Skeletal muscle satellite cell (primary cell): ENCODE measurements around the gene ZNF629.

Experiments
- H3K27me3 ChIP-seq: 2 replicates; pipeline ENCODE4 v1.7.0; 2013; ENCODE audit warnings: low read length; ENCODE audit not compliant: control insufficient read depth, insufficient read depth
- H3K36me3 ChIP-seq: 2 replicates; pipeline ENCODE4 v1.7.0; 2013; ENCODE audit warnings: mild to moderate bottlenecking, control low read depth, low read length; ENCODE audit not compliant: insufficient read depth
- H3K4me1 ChIP-seq: 2 replicates; pipeline ENCODE4 v1.7.0; 2013; ENCODE audit warnings: low read length; ENCODE audit not compliant: control insufficient read depth, insufficient read depth
- H3K4me2 ChIP-seq: 2 replicates; pipeline ENCODE4 v1.7.0; 2013; ENCODE audit warnings: mild to moderate bottlenecking, low read length
- H3K4me3 ChIP-seq: 2 replicates; pipeline ENCODE4 v1.7.0; 2013; ENCODE audit warnings: low read length
- H3K9ac ChIP-seq: 2 replicates; pipeline ENCODE4 v1.7.0; 2013; ENCODE audit warnings: mild to moderate bottlenecking, low read depth, low read length, moderate library complexity
- H3K9me3 ChIP-seq: replicated peaks from 2 replicates; pipeline ENCODE4 v1.7.0; 2013; ENCODE audit warnings: mild to moderate bottlenecking, control low read depth, low read length

ZNF629 gene

GRCh38 chr16:30762991-30763725 lies 23.8 kb downstream of the ZNF629 start:
- peak overlapping the region; percentile 89 for H3K9ac ChIP-seq
- H3K4me3 ChIP-seq: peak overlapping the region; percentile 94
- no peaks in the 10 kb centered on the region for H3K9me3 ChIP-seq
- peaks cover 21% of the 10 kb centered on the region for H3K4me1 ChIP-seq
- no peaks in the 10 kb centered on the region for H3K27me3 ChIP-seq
- H3K36me3 ChIP-seq: peaks cover 51% of the 10 kb centered on the region
- peak overlapping the region; percentile 97 for H3K4me2 ChIP-seq

GRCh38 chr16:30761928-30762902 lies 24.8 kb downstream of the ZNF629 start, which contains the start of the genes CFAP119 and RNF40:
Gene CFAP119, minus strand, starts transcription at chr16:30762062. Its CDS starts 314 bp downstream, at chr16:30761748.
Gene RNF40, plus strand, starts transcription at chr16:30762322. Its CDS starts 224 bp downstream, at chr16:30762546.
- Histone ChIP-seq H3K4me1 (peaks cover 21% of the 10 kb centered on the region), H3K9me3 (no peaks in the 10 kb centered on the region), H3K27me3 (no peaks in the 10 kb centered on the region), H3K4me3 (peak within 1 kb of the TSS; percentile 94), H3K36me3 (peaks cover 46% of the 10 kb centered on the region), H3K4me2 (peak within 1 kb of the TSS; percentile 100), H3K9ac (peak within 1 kb of the TSS; percentile 89)

GRCh38 chr16:30761427-30761927 lies 25.5 kb downstream of the ZNF629 start:
- peaks cover 21% of the 10 kb centered on the region for H3K4me1 ChIP-seq
- peak overlapping the region; percentile 79 for H3K9ac ChIP-seq
- H3K4me2 ChIP-seq: peak overlapping the region; percentile 100
- H3K27me3 ChIP-seq: no peaks in the 10 kb centered on the region
- H3K4me3 ChIP-seq: peak overlapping the region; percentile 94
- peaks cover 43% of the 10 kb centered on the region for H3K36me3 ChIP-seq
- no peaks in the 10 kb centered on the region for H3K9me3 ChIP-seq

- no peaks in the 10 kb centered on the region for H3K9me3 ChIP-seq
Measured at GRCh38 chr16:30760577-30761426, 26.2 kb downstream of the ZNF629 start.

GRCh38 chr16:30760001-30760559 lies 26.9 kb downstream of the ZNF629 start:
- Histone ChIP-seq H3K4me2 (no peak overlapping the region), H3K9ac (no peak overlapping the region), H3K4me3 (no peak overlapping the region), H3K4me1 (peaks cover 21% of the 10 kb centered on the region), H3K36me3 (peaks cover 38% of the 10 kb centered on the region), H3K27me3 (no peaks in the 10 kb centered on the region), H3K9me3 (no peaks in the 10 kb centered on the region)

More at GRCh38 chr16:30760577-30761426, 26.2 kb downstream of the ZNF629 start:
- H3K9ac ChIP-seq: peak overlapping the region; percentile 79
- H3K27me3 ChIP-seq: no peaks in the 10 kb centered on the region
- peaks cover 21% of the 10 kb centered on the region for H3K4me1 ChIP-seq
- peaks cover 43% of the 10 kb centered on the region for H3K36me3 ChIP-seq
- H3K4me3 ChIP-seq: peak overlapping the region; percentile 94
- peak overlapping the region; percentile 100 for H3K4me2 ChIP-seq

GRCh38 chr16:30758988-30759491 lies 28.0 kb downstream of the ZNF629 start:
- Histone ChIP-seq H3K9ac (no peak overlapping the region), H3K4me1 (peaks cover 21% of the 10 kb centered on the region), H3K36me3 (peaks cover 35% of the 10 kb centered on the region), H3K4me2 (no peak overlapping the region), H3K9me3 (no peaks in the 10 kb centered on the region), H3K27me3 (no peaks in the 10 kb centered on the region), H3K4me3 (no peak overlapping the region)

- Histone ChIP-seq H3K27me3 (no peaks in the 10 kb centered on the region), H3K4me1 (peaks cover 6% of the 10 kb centered on the region), H3K4me2 (no peak overlapping the region), H3K9me3 (no peaks in the 10 kb centered on the region), H3K9ac (no peak overlapping the region), H3K36me3 (peaks cover 38% of the 10 kb centered on the region), H3K4me3 (no peak overlapping the region)
Measured at GRCh38 chr16:30757316-30757715, 29.7 kb downstream of the ZNF629 start.

- Histone ChIP-seq H3K36me3 (peaks cover 38% of the 10 kb centered on the region), H3K4me2 (no peak overlapping the region), H3K4me1 (peaks cover 6% of the 10 kb centered on the region), H3K9me3 (no peaks in the 10 kb centered on the region), H3K9ac (no peak overlapping the region), H3K27me3 (no peaks in the 10 kb centered on the region), H3K4me3 (no peak overlapping the region)
Measured at GRCh38 chr16:30756781-30757100, 30.3 kb downstream of the ZNF629 start.

GRCh38 chr16:30755955-30756780 lies 30.8 kb downstream of the ZNF629 start:
- Histone ChIP-seq H3K9ac (no peak overlapping the region), H3K4me3 (no peak overlapping the region), H3K4me1 (peaks cover 6% of the 10 kb centered on the region), H3K4me2 (no peak overlapping the region), H3K36me3 (peaks cover 42% of the 10 kb centered on the region), H3K9me3 (no peaks in the 10 kb centered on the region), H3K27me3 (no peaks in the 10 kb centered on the region)

GRCh38 chr16:30753596-30753995 lies 33.4 kb downstream of the ZNF629 start:
- H3K4me1 ChIP-seq: no peaks in the 10 kb centered on the region
- H3K4me3 ChIP-seq: no peak overlapping the region
- H3K4me2 ChIP-seq: no peak overlapping the region
- H3K9ac ChIP-seq: no peak overlapping the region
- no peaks in the 10 kb centered on the region for H3K27me3 ChIP-seq
- peaks cover 56% of the 10 kb centered on the region for H3K36me3 ChIP-seq
- no peaks in the 10 kb centered on the region for H3K9me3 ChIP-seq
